ENCODE measurements around the gene SLC22A8. TPM values are rescaled to one million over a fixed set of nuclear protein-coding genes. Genes with fewer than 3 reads are reported as not detected.

Gene SLC22A8
- polyA plus RNA-seq, 3 donors = not detected

GRCh38 chr11:62954478-62954877 is 61.2 kb downstream of the SLC22A8 start:
- Mint-ChIP-seq H3K4me3 (no peak overlapping the region), H3K36me3 (no peaks in the 10 kb centered on the region), H3K9me3 (no peaks in the 10 kb centered on the region), H3K27me3 (ENCODE audit: low read depth in 3 of 3) (peaks cover 10 to 24% (median 20%) of the 10 kb centered on the region in 3 donors), H3K4me1 (peaks cover 8% of the 10 kb centered on the region), H3K27ac (no peak overlapping the region)
- no peaks in the 10 kb centered on the region for H3K79me2 ChIP-seq (ENCODE audit: insufficient read depth, low read length)
- H3K4me3 ChIP-seq (replicated peaks in 1 of 3; ENCODE audit: low read depth in 2 of 3, low read length in 3 of 3) = no peak overlapping the region
- no peak overlapping the region for H3K4me2 ChIP-seq (replicated peaks; ENCODE audit: extremely low read depth, low read length, poor library complexity, severe bottlenecking)
- no peaks in the 10 kb centered on the region for H3K4me1 ChIP-seq (ENCODE audit: control insufficient read depth in 1 of 2, insufficient read depth in 2 of 2, low read length in 2 of 2)
- H3K36me3 ChIP-seq (replicated peaks in 1 of 2; ENCODE audit: control insufficient read depth in 1 of 2, insufficient read depth in 2 of 2, low read length in 2 of 2) = no peaks in the 10 kb centered on the region
- H3K27me3 ChIP-seq (ENCODE audit: control insufficient read depth in 2 of 2, insufficient read depth in 2 of 2, low read length in 2 of 2) = no peaks in the 10 kb centered on the region
- H4K20me1 ChIP-seq (ENCODE audit: insufficient read depth, low read length) = no peaks in the 10 kb centered on the region
- H3K9me3 ChIP-seq (replicated peaks in 1 of 2; ENCODE audit: control insufficient read depth in 1 of 2, insufficient read depth in 1 of 2, low read length in 2 of 2) = no peaks in the 10 kb centered on the region
- no peak overlapping the region for H3K27ac ChIP-seq (ENCODE audit: low read depth in 1 of 2, low read length in 2 of 2)
- no peak for DNase-seq
- 84% methylated on average over 4 of the region's 5 CpGs for WGBS (ENCODE audit: insufficient coverage)
- intact Hi-C loops (cut with micrococcal nuclease) = no loop called here
- H2AFZ ChIP-seq (ENCODE audit: insufficient read depth, low read depth, low read length, poor library complexity, severe bottlenecking) = no peak overlapping the region
- H3K9ac ChIP-seq (ENCODE audit: insufficient read depth, low read length, poor library complexity, severe bottlenecking) = no peak overlapping the region
- TF ChIP-seq CTCF (IDR thresholded peaks at IDR 0.05) = no peak

GRCh38 chr11:62953811-62954210 is 61.8 kb downstream of the SLC22A8 start:
- TF ChIP-seq CTCF (IDR thresholded peaks at IDR 0.05) = no peak
- WGBS (ENCODE audit: insufficient coverage) = 97% methylated on average over 4 of the region's 4 CpGs
- H3K4me1 Mint-ChIP-seq = peaks cover 5% of the 10 kb centered on the region
- intact Hi-C loops (cut with micrococcal nuclease) = no loop called here
- H3K4me1 ChIP-seq (ENCODE audit: control insufficient read depth in 1 of 2, insufficient read depth in 2 of 2, low read length in 2 of 2) = no peaks in the 10 kb centered on the region
- no peaks in the 10 kb centered on the region for H4K20me1 ChIP-seq (ENCODE audit: insufficient read depth, low read length)
- no peaks in the 10 kb centered on the region for H3K36me3 ChIP-seq (replicated peaks in 1 of 2; ENCODE audit: control insufficient read depth in 1 of 2, insufficient read depth in 2 of 2, low read length in 2 of 2)
- no peaks in the 10 kb centered on the region for H3K36me3 Mint-ChIP-seq
- H3K9ac ChIP-seq (ENCODE audit: insufficient read depth, low read length, poor library complexity, severe bottlenecking) = no peak overlapping the region
- no peaks in the 10 kb centered on the region for H3K27me3 ChIP-seq (ENCODE audit: control insufficient read depth in 2 of 2, insufficient read depth in 2 of 2, low read length in 2 of 2)
- peaks cover 12 to 26% (median 17%) of the 10 kb centered on the region in 3 donors for H3K27me3 Mint-ChIP-seq (ENCODE audit: low read depth in 3 of 3)
- H3K27ac Mint-ChIP-seq = no peak overlapping the region
- no peak overlapping the region for H3K4me2 ChIP-seq (replicated peaks; ENCODE audit: extremely low read depth, low read length, poor library complexity, severe bottlenecking)
- H2AFZ ChIP-seq (ENCODE audit: insufficient read depth, low read depth, low read length, poor library complexity, severe bottlenecking) = no peak overlapping the region
- H3K4me3 Mint-ChIP-seq = no peak overlapping the region
- DNase-seq = no peak
- H3K4me3 ChIP-seq (replicated peaks in 1 of 3; ENCODE audit: low read depth in 2 of 3, low read length in 3 of 3) = no peak overlapping the region
- H3K27ac ChIP-seq (ENCODE audit: low read depth in 1 of 2, low read length in 2 of 2) = no peak overlapping the region
- H3K9me3 Mint-ChIP-seq = no peaks in the 10 kb centered on the region
- no peaks in the 10 kb centered on the region for H3K9me3 ChIP-seq (replicated peaks in 1 of 2; ENCODE audit: control insufficient read depth in 1 of 2, insufficient read depth in 1 of 2, low read length in 2 of 2)
- H3K79me2 ChIP-seq (ENCODE audit: insufficient read depth, low read length) = no peaks in the 10 kb centered on the region

All from CD14-positive monocyte (primary cell).